ENCODE results near the gene MTUS2. TPM values are rescaled to one million over a fixed set of nuclear protein-coding genes. Genes with fewer than 3 reads are reported as not detected.

Gene MTUS2
- total RNA-seq, 1 experiment from 2014 or later, result 0.35 TPM

DNA sequence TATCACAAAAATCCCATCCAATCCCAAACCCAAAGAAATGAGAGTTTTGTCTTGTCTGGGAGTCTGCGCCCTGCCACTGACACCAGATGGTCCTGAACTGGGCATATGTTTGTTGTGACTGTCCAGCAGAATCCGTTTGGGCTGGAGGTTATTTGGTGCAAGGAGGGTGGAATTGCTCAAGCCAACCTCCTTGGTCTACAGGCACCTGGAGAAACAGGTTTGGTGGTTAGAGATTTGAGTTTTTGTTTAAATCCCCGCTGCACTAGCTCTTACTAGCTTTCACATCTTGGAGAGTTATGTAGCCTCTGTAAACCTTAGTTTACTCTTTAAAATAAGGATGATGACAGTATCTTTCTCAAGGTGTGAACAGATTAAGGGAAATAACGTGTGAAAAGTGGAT, 673.7 kb downstream of the MTUS2 start:
- H4K8ac ChIP-seq (replicated peaks; ENCODE audit: insufficient read length, low read depth, low read length), result no peak overlapping the region
- no peak overlapping the region for H2BK5ac ChIP-seq (ENCODE audit: insufficient read length, low read length)
- H2AFZ ChIP-seq (ENCODE audit: low read length), result no peak overlapping the region
- no peak overlapping the region for H4K91ac ChIP-seq (ENCODE audit: insufficient read length, low read depth, low read length)
- Mint-ChIP-seq H3K36me3 (ENCODE audit: insufficient read depth in 1 of 3, low read depth in 3 of 3) (no peaks in the 10 kb centered on the region), H3K4me1 (peaks cover 23% of the 10 kb centered on the region in 2 experiments), H3K27ac (no peak overlapping the region; a peak in 1 of 7 replicates), H3K9me3 (no peaks in the 10 kb centered on the region), H3K4me3 (no peak overlapping the region), H3K27me3 (ENCODE audit: low read depth) (peaks cover 5% of the 10 kb centered on the region)
- H3K9me3 ChIP-seq (ENCODE audit: control insufficient read depth, low read depth, low read length), result no peaks in the 10 kb centered on the region
- no peaks in the 10 kb centered on the region; the same call in 1 of the 2 replicates for H3K27me3 ChIP-seq (ENCODE audit: insufficient read depth, low read length)
- no peak overlapping the region for H4K5ac ChIP-seq (ENCODE audit: insufficient read length, low read depth, low read length)
- TF ChIP-seq, protein P1, sequence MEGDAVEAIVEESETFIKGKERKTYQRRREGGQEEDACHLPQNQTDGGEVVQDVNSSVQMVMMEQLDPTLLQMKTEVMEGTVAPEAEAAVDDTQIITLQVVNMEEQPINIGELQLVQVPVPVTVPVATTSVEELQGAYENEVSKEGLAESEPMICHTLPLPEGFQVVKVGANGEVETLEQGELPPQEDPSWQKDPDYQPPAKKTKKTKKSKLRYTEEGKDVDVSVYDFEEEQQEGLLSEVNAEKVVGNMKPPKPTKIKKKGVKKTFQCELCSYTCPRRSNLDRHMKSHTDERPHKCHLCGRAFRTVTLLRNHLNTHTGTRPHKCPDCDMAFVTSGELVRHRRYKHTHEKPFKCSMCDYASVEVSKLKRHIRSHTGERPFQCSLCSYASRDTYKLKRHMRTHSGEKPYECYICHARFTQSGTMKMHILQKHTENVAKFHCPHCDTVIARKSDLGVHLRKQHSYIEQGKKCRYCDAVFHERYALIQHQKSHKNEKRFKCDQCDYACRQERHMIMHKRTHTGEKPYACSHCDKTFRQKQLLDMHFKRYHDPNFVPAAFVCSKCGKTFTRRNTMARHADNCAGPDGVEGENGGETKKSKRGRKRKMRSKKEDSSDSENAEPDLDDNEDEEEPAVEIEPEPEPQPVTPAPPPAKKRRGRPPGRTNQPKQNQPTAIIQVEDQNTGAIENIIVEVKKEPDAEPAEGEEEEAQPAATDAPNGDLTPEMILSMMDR (conservative IDR thresholded peaks at IDR 0.05), result no peak
- H3K23me2 ChIP-seq (ENCODE audit: insufficient read length, low read depth, low read length, poor library complexity, severe bottlenecking), result no peaks in the 10 kb centered on the region
- H3K4me1 ChIP-seq (ENCODE audit: insufficient read depth, low read length), result peaks cover 3% of the 10 kb centered on the region; the same call in 1 of the 2 replicates
- H3K27ac ChIP-seq (ENCODE audit: insufficient read length, low read depth, low read length), result no peak overlapping the region
- no peak overlapping the region for H2BK12ac ChIP-seq (ENCODE audit: insufficient read length, low read depth, low read length)
- no peak overlapping the region for H3K14ac ChIP-seq (ENCODE audit: insufficient read depth, low read length)
- WGBS (ENCODE audit: extremely low coverage, insufficient read length, low lambda C conversion rate), result no CpG with 5 or more reads among the region's 4 CpGs
- H3K79me1 ChIP-seq (ENCODE audit: insufficient read depth, low read depth, low read length, poor library complexity, severe bottlenecking), result no peaks in the 10 kb centered on the region
- H3K56ac ChIP-seq (ENCODE audit: insufficient read length, low read depth, low read length), result no peak overlapping the region
- no peak overlapping the region for H2BK15ac ChIP-seq (ENCODE audit: low read depth, low read length)
- no peaks in the 10 kb centered on the region for H3K79me2 ChIP-seq (ENCODE audit: insufficient read depth, low read length)
- H2AK5ac ChIP-seq (ENCODE audit: insufficient read length, low read length), result no peak overlapping the region
- H3K18ac ChIP-seq (ENCODE audit: insufficient read length, low read depth, low read length), result no peak overlapping the region
- no peak overlapping the region for H3K4me2 ChIP-seq (ENCODE audit: insufficient read depth, insufficient read length, low read length)
- DNase-seq, result no peak
- H3T11ph ChIP-seq (ENCODE audit: low read length), result no peak overlapping the region
- H2BK20ac ChIP-seq (ENCODE audit: low read depth, low read length, poor library complexity, severe bottlenecking), result no peak overlapping the region
- no peak overlapping the region for H2BK120ac ChIP-seq (ENCODE audit: low read depth, low read length, poor library complexity, severe bottlenecking)
- H4K20me1 ChIP-seq (ENCODE audit: control insufficient read depth, insufficient read depth, insufficient read length), result no peaks in the 10 kb centered on the region
- no peak overlapping the region for H3K9ac ChIP-seq (ENCODE audit: extremely low read depth, insufficient read length, low read length)
- no peak overlapping the region for H3K23ac ChIP-seq (ENCODE audit: insufficient read length, low read depth, low read length)
- no peak overlapping the region for H3K4ac ChIP-seq (ENCODE audit: low read depth, low read length)

Measured in H9 (cell line).